NCI-H446 treated with DMSO at 0.1 percent for 48 hours (cell line): ENCODE measurements around the gene ODAD4.
A peak's percentile ranks its signal among the peaks of the same experiment; 100 is the strongest.
"Not testable (repeated sequence)": the region's sequence is repeated elsewhere in the genome, so short reads cannot be mapped to it uniquely, and the experiment has no call there.

Source experiments
- DNase-seq: peaks from one replicate; lab custom pipeline; 2025; lab: John Stamatoyannopoulos, UW

Gene ODAD4

DNA sequence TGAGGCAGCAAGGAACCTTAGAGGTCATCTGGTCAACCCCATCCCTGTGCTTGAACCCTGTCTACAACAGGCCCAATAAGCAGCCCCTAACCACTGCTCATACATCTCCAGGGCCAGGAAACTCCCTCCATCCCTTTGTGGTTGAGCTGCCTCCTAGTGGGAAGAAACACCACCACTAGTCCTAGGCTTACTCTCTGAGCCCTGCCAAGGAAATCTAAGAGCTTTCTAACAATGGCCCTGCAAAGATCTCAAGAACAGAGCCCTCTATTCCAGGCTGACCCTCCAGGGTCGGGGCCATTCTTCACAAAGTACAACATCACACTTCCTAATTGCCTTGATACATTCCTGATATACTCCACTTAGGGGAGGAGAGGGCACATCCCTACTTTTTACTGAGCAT is 17.5 kb upstream of the ODAD4 start:
- DNase-seq, result no peak

DNA sequence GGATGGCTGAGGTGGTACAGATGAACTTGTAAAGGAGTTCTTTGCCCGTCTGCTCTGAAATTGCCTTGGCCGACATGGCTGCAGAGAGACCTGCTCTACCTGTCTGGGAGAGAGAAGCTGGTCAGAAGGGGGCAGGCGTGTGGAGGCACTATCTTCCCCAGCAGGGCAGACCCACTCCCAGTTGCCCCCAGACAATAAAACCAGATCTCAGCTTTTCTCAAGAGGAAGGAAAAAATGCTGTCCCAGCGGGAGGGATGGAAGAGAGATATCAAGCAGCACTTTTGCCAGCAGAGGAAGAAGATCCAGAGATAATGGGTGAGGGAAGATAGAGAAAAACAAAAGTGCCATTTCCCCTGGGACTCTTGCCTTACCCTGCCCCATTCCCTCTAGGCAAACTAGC is 16.6 kb upstream of the ODAD4 start:
- DNase-seq, result no peak

DNA sequence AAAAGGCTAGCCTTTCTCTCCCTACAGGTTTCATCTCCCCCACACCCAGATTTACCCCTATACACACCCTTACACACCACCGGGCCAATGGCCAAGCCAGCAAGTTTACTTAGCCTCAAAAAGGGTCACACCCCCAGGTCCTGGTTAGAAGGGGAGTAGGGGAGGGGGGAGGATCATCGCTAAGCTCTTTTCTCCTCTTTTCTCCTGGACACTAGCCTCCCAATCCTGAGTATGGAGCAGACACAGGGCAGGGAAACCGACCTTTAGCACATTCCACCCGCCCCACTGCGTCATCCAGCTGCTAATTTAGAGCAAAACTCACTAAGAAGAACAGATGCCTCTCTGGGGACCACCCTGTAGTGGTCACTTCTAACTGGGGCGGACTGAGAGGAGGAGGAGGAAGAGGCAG is 16.1 kb upstream of the ODAD4 start:
- DNase-seq, result no peak

DNA sequence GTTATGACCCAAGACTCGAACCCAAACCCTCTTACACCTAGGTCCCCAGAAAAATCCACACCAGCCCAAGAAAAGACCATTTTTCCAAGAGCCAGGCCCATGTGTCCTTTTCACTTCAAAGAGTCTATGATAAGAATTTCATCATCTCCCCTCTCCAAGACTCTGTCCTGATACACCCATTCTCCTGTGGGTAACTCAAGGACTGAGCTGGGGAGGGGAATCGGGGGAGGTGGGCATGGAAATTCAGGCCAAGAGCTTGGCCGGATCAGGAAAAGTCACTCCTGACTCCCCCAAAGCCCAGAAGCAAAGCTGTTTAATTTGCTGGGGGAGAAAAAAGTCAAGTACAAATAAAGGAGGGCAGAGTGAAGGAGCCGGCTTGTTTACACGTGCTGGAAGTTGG is 15.4 kb upstream of the ODAD4 start:
- DNase-seq, result no peak

DNA sequence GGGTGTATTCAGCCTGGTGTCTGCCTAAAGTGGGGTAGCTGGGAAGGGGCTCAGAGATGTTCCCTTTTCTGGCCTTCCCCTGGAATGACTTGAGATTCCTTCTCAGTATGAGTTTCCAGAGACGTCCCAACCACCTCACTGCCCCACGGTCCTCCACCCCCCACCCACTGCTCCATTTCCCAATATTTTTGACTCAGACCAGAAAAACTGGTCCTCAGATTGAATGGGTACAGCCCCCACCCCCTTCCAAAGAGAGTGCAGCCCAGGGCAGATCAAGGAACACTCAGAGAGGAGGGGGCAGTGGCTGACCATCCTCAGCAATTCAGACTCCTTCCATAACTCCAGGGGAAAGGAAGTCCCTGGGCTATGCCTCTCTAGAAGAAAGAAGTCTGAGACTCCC is 14.9 kb upstream of the ODAD4 start:
- DNase-seq, result no peak

DNA sequence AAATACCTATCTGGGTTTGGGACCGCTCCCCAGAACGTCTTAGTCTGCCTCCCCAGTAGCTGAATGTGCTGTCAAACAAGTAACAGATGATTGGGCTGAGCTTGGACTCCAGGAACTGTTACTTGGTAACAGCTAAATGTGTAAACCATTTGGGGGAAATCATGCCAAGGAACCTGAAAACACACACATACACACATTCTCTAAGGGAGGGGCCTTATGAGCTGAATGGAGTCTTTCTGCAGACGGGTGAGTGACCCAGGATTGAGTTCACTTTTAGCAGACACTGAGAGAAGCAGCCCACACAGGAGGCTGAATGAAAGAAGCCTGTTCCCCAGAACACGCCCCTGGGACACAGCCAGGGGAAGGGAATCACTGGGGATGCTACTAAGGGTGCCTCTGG is 13.2 kb upstream of the ODAD4 start:
- peak; percentile 42 for DNase-seq

DNA sequence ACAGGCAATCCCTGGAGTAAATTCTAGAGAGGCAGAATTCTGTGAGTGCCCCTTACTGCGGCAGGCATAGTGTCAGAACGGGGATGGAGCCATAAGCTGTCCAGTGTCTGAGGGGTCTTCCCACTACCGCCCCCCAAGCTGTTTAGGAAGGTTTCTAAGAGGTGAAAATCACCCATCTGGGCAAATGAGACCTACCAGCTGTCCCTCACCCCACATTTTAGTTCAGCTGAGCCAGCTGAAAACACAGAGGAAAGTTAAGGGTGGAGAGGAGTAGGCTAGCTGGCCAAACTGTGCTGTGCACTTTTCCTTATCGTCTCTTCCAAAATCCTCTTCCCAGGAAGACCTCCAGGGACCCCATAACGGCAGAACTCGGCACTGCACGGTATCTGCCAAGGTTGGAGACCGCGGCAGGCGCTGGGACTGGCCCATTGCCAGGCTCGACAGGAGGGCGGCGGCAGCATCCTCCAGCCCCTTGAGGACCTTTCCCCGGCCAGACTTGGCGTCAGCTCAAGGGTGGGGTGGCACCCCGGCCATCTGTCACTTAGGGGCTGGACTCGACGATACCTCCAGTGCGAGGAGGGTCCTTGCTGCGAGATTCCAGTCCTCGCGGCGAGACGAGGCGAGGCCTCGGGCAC is 12.6 kb upstream of the ODAD4 start:
- DNase-seq, result peak; percentile 59

DNA sequence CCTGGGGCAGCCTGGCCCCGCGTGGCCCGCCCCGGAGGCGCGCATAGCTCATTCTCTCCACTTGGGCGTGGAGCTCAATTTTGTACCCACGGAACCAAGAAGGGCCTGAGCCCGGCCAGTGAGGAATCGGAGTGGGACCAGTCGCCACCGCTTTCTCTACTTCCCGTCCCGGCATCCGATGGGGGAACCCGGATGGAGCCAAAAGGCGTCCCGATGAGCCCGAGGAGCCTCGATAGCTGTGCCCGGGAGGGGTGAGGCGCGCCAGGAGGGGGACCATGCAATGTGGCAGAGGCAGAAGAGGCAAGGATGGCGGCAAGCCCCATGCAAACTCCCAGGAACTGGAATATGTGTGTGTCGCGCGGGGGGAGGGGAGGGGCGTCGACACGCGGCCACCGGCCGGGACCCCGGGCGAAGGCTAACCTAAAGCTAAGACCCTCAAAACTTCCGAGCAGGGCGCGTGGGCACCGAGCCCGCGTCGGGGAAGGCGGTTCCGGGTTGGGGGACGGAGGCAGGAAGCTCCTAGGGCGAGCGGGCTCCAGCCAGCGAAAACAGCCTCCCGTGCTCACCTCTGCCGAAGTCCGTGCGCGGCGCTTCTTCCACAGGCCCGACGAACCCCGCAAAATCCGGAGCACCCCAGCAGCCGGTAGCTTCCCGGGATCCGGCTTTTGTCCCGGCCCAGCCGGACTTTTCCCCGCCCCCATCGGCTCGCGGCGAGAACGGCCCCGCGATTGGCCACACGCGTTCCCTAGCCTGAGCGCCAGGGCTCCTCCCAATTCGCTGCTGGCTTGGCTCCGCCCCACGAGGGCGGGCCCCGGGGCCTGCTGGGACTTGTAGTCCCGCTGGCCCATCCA is 11.9 kb upstream of the ODAD4 start, which contains the start of gene ACLY:
ACLY (minus strand) TSS at position 638 of the 851 bp plus-strand sequence. CDS start 5,078 bp downstream, outside the sequence.
- DNase-seq, result peak; percentile 92

DNA sequence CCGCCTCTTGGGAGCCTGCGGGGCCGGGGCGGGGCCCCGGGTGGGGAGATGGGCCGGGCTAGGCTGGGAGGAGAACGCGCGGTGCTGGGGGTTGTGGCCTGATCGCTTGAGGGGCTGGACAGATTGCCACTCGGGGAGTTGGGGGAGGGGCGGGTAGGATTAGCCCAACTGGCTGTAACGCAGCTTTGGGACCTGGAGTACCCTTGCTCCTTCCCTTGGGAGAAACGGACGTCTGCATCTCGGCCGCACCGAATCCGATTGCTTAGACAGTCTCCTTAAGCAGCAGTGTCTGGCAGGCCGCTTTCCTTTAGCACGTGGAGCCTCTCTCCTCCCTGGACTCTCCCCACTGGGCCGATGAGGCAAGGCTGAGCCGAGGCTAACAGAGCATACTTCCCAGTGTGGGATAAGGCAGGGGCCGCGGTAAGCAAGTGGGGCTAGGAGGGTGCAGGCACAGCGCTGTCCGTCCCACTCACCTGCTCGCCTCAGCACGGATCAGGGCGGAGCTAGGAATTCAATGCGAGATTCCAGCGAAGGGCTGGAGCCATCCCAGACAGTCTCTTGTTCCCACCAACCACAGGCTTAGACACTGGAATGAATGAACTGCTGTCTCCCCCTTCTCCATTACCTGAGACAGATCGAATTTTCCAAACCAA is 11.1 kb upstream of the ODAD4 start:
- no peak for DNase-seq

DNA sequence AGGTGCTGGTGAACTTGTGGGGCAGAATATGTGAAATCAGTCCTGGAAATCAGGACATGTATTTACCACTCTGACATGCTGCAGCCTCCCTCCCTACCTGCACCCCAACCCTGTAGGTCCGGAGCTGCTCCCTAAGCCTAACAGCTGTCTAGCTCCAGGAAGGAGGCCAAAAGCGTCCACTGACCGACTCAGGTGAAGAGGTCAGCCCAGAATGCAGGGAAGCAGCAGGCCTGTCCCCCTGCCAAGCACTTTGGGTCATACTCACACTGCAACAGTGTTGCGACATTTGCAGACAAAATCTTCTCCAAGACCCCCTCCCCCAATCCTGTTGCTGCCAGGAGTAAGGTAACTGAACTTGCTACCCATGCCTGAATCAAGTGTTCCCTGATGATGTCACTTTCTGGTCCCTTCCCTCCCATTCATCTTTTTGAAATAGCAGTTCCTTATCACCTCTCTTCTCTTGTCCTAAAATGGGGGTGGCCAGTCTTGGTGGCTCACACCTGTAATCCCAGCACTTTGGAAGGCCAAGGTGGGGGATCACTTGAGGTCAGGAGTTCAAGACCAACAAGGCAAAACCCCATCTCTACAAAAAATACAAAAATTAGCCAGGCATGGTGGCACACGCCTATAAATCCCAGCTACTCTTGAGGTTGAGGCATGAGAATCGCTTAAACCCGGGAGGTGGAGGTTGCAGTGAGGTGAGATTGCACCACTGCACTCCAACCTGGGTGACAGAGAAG is 10.4 kb upstream of the ODAD4 start:
- no peak for DNase-seq

DNA sequence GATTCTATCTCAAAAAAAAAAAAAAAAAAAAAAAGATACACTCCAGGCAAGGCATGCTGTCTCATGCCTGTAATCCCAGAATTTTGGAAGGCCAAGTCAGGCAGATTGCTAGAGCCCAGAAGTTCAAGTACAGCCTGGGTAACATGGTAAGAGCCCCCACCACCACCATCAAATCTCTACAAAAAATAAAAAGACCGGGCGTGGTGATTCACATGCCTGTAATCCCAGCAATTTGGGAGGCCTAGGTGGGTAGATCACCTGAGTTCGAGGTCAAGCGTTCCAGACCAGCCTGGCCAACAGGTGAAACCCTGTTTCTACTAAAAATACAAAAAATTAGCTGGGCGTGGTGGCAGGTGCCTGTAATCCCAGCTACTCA is 9.8 kb upstream of the ODAD4 start:
- DNase-seq, result no peak

DNA sequence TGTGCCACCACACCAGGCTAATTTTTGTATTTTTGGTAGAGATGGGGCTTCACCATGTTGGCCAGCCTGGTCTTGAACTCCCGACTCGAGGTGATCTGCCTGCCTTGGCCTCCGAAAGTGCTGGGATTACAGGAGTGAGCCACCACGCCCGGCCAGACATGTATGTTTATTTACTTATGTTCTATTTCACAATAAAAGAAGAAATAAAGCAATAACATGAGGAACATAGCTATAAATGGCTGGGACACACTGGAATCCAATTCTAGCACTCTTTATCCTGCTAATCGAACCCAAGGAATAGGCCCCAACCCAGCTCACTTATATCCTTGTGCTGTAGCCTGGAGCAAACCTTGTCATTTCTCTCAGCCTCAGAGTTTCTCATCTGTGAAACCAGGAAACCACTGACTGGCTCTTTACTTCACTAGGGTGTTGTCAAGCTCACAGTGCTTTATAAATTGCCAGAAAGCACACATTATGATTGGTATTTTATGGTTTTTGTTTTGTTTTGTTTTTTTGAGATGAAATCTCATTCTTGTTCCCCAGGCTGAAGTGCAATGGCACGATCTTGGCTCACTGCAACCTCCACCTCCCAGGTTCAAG is 4.3 kb upstream of the ODAD4 start:
- no peak for DNase-seq

DNA sequence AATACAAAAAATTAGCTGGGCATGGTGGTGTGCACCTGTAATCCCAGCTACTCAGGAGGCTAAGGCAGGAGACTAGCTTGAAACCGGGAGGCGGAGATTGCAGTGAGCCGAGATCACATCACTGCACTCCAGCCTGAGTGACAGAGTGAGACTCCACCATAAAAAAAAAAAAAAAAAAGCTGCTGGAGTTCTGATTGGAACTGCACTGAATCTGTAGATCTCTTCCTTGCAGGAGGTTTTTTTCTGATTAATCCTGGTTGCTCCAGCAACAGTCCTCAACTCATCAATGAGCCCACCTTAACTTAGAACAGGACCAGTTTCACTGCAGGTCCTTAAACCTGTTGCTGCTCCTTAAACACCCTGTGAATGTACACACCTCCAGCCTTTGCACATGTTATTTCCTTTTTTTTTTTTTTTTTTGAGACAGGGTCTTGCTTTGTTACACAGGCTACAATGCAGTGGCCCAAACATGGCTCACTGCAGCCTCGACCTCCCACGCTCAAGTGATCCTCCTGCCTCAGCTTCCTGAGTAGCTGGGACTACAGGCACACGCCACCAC is 1.6 kb upstream of the ODAD4 start:
- DNase-seq, result no peak

DNA sequence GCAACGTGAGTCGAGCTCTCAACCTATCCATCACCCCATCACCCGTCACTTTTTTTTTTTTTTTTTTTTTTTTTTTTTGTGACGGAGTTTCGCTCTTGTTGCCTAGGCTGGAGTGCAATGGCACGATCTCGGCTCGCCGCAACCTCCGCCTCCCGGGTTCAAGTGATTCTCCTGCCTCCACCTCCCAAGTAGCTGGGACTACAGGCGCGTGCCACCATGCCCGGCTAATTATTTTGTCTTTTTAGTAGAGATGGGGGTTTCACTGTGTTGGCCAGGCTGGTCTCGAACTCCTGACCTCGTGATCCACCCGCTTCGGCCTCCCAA is 378 bp downstream of the ODAD4 start:
- not testable (repeated sequence) for DNase-seq

DNA sequence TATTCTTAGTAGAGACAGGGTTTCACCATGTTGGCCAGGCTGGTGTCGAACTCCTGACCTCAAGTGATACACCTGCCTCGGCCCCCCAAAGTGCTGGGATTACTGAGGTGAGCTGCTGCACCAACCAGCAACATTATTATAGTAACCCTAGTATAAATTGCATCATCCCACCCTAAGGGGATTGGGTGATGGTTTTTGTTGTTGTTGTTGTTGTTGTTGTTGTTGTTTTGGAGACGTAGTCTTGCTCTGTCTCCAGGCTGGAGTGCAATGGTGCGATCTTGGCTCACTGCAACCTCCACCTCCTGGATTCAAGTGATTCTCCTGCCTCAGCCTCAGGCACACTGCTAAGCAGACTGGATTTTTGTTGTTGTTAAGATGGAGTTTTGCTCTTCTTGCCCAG is 1.3 kb downstream of the ODAD4 start:
- not testable (repeated sequence) for DNase-seq

DNA sequence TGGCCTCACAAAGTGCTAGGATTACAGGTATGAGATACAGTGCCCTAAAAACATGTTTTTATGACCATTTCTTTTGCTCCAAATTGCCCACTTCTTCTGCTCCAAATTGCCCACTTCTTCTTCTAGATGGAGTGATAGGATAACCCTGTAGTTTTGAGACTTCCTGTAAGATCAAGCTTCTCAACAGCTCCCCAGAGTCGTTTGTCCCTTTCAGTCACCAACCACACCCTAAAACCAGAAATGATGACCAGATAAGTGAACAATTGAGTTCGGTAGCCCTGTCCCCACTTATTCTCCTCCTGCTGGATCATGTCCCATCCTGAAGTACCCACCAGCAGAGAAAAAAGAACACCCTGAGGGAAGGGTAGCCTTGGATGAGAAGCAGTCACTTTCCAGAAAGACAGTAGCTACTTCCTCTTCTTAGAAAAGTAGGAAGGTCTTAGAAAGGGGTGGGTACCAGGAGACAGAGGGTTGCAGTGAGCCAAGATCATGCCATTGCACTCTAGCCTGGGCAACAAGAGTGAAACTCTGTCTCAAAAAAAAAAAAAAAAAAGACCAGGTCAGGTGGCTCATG is 2.5 kb downstream of the ODAD4 start:
- DNase-seq, result no peak

DNA sequence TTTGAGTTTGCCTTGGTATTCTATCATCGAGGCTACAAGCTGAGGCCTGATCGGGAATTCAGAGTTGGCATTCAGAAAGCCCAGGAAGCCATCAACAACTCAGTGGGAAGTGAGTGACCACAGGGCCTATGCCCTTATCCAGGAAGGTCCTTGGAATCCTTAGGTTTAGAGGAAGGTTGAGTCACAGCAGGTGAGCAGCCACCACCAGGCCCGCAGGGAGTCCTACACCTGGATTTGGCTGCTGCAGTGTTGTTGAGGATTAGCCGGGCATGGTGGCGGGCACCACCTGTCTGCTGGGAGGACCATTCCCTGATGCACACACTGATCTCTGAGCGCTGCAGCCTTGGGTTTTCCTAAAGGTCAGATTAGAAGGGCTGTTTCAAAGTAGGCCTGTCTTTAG is 5.2 kb downstream of the ODAD4 start:
- no peak for DNase-seq

DNA sequence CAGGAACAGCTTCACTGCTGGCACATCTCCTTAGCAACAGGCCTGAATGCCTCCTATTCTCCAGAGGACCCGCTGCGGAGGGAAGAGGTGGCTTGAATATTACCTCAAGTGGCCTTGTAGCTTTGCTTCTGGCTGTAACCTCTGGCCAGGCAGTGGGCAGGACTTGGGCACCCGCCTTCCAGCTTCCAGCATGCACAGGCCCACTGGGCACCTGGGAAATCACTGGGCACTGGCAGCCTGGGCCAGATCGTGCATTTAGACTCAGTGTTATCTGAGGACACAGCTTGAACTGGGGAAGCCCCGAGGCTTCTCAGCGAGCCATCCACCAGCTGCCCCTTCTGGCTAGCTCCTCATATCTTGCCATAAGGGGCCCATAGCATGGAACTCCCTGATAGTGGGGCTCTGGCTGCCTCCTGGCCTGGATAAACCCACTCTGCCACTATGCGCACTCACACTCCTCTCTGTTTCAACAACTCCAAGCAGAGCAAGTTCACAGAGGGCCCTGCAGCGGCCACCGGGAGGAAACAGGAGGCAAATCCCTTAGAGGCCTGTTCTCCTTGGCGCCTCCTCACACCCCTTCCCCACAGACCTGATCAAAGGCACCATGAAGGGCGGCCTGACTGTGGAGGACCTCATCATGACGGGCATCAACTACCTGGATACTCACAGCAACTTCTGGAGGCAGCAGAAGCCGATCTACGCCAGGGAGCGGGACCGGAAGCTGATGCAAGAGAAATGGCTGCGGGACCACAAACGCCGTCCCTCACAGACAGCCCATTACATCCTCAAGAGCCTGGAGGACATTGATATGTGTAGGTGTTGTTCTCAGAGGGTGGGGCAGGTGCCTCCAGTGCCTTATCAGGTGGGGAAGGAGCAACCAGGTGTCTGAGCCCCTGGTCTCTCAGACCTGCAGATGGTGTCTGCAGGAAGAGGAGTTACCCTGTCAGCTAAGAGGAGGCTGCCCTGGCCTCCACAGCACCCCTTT is 7.8 kb downstream of the ODAD4 start:
- no peak for DNase-seq

DNA sequence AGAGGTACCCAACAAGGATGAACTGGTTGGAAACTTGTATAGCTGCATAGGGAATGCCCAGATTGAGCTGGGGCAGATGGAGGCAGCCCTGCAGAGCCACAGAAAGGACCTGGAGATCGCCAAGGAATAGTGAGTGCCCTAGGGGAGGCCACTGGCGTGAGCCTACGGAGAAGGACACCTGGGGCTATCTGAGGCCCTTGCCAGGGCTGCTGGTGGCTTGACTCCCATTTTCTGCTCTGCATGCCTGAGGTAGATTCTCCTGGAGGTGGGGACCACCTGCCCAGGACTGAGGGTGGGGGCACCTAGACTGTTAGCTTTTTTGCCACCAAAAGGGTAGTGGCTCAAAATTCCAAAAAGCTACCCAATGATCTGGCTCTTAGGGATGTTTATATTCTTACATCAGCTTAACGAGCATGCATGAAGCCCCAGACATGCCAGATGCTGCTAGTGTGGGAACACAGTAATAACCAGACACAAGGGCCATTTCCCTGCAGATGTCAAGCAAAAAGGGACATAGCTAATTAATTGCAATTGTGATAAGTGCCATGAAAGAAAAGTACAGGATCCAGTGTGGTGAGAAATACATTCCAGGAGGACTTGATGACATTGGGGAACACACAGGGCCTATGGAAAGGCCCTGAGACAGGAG is 8.8 kb downstream of the ODAD4 start:
- no peak for DNase-seq

DNA sequence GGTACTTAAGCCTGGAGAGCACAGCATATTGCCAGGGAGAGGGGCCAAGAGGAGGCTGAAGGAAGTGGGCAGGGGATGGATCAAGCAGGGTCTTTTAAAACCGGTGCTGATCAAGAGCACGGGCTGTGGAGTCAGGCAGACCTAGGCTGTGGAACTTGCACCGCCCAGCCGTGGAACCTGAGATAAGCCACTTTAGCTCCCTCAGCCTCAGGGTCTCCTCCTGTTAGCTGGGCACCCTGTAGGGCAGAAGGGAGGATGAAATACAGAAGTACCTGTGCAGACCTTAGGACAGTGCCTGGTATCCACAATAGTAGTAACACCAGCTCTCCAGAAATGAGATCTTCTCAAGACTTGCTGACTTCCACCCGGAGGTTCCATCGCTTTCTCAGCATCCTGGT is 9.3 kb downstream of the ODAD4 start:
- DNase-seq, result no peak
